Activated CD4-positive, alpha-beta T cell treated with anti-CD3 and anti-CD28 coated beads for 36 hours (primary cell): ENCODE data around the gene SIAH2. TPM values are rescaled to one million over a fixed set of nuclear protein-coding genes. Genes with fewer than 3 reads are reported as not detected.

Experiments
- ATAC-seq: fragments of 200-7000 bp; cut with Tn5 transposase; one replicate; pipeline ENCODE4 v1.10.0; 2021; ENCODE audit warnings: mild to moderate bottlenecking, moderate library complexity
- CTCF ChIA-PET: fragments of 350-600 bp; sonication (Branson Sonifier 250); formaldehyde crosslinking; loops from one replicate; lab custom pipeline; 2021; ENCODE audit warnings: antibody characterized with exemption; lab: Charles Lee
- POLR2A ChIA-PET: fragments of 350-600 bp; sonication (Branson Sonifier 250); formaldehyde crosslinking; loops from one replicate; lab custom pipeline; 2021; ENCODE audit warnings: antibody characterized with exemption, inconsistent platforms; lab: Charles Lee
- DNase-seq: peaks from one replicate; pipeline ENCODE4 v3.0.0-alpha.2; 2020
- H3K27ac Mint-ChIP-seq: one replicate; pipeline ENCODE4 v1.8.0; 2021; ENCODE audit warnings: mixed read lengths
- H3K27me3 Mint-ChIP-seq: one replicate; pipeline ENCODE4 v1.8.0; 2021; ENCODE audit warnings: mixed read lengths
- H3K36me3 Mint-ChIP-seq: one replicate; pipeline ENCODE4 v1.8.0; 2021; ENCODE audit warnings: low read depth, mixed read lengths
- H3K4me1 Mint-ChIP-seq: one replicate; pipeline ENCODE4 v1.8.0; 2021; ENCODE audit warnings: mixed read lengths
- H3K4me3 Mint-ChIP-seq: one replicate; pipeline ENCODE4 v1.8.0; 2021; ENCODE audit warnings: mild to moderate bottlenecking, moderate library complexity, mixed read lengths
- H3K9me3 Mint-ChIP-seq: one replicate; pipeline ENCODE4 v1.8.0; 2021; ENCODE audit warnings: low read depth, mixed read lengths
- intact Hi-C, 2 experiments: fragments of 100-400 bp; cut with DNase I in 1 of 2; cut with micrococcal nuclease in 1 of 2; formaldehyde crosslinking; loops; one replicate each; pipeline versions ENCODE4 v1.14.2 to v1.15.1; 2022 to 2024; cut with DNase I, micrococcal nuclease
- total RNA-seq, 2 experiments: library from RNA; stranded (reverse); gene quantifications; one replicate each; pipeline ENCODE4 v1.2.3, GENCODE V29; 2021

Gene SIAH2
- total RNA-seq, 2 experiments from 2014 or later: 85.7 to 154 TPM

DNA sequence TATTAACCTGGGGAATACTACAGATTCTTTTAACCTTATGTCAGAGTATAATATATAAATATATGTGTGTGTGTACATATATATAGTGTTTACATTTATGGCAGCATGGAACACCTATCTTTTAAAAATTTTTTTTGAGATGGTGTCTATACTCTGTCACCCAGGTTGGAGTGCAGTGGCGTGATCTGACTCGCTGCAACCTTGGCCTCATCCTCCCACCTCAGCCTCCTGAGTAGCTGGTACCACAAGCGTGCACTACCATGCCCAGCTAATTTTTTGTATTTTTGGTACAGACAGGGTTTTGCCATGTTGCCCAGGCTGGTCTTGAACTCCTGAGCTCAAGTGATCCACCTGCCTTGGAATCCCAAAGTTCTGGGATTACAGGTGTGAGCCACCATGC lies 40.7 kb downstream of the SIAH2 start:
- Mint-ChIP-seq H3K36me3 (peaks cover under 1% of the 10 kb centered on the region), H3K27ac (no peak overlapping the region), H3K9me3 (no peaks in the 10 kb centered on the region), H3K4me3 (no peak overlapping the region), H3K4me1 (peaks cover 29% of the 10 kb centered on the region), H3K27me3 (no peaks in the 10 kb centered on the region)
- ChIA-PET CTCF (interaction anchor here (0.9 to 3.2 kb wide), 26 partner anchors 16 to 423 kb away, joined by 3 to 34 read pairs (median 6); partner anchors contain the start of genes ERICH6 and MED12L), POLR2A (interaction anchor here (0.6 to 1.8 kb wide), 5 partner anchors 16 to 49 kb away, joined by 4 to 6 read pairs (median 5); partner anchors contain the start of gene SIAH2)
- DNase-seq: peak; percentile 53
- intact Hi-C loops: loop anchor here (5.0 kb wide), 4 partner anchors 195 to 425 kb away; partner anchors contain the start of gene MED12L (in 1 of the 2)
- peak; percentile 60 for ATAC-seq

DNA sequence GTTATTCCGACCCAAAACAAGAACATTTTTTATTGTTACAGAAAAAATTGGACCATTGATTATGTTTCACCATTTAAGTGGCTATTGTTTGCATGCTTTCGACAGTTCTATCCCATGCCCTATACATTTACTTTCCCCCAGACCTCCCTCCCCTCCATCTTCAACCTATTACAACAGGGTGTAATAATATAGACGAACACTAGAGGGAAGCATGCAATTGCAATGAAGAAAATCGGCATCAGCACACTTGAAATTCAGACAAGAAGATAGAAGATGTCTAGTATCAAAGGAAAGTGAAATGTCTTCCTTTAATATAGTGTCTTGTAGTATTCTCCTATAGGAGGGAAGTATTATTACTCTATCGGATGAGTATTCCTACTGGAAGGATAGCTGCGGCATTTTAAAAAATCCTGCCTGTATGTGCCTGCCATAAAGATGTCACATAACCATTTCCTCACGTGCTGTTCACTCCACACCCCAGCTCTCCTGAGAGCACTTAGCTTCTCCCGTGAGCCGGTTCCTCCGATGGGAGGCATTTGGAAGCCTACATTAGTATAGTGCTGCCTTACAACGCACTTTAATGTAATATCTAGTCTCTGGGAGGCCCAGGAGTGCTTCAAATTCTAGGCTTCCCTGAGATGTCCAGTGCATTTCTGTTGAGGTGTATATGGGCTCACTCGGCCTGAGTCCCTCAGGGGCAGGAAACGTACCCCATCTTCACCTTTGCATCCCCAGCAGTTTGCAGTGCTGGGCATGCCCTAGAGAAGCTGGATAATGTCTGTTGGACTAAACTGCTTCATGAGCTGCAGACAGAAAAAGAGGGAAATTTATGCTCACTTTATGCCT lies 41.5 kb downstream of the SIAH2 start:
- ChIA-PET CTCF (interaction anchor here (0.5 to 3.2 kb wide), 39 partner anchors 8 to 424 kb away, joined by 3 to 34 read pairs (median 5); partner anchors contain the start of genes ERICH6 and MED12L), POLR2A (interaction anchor here (1.4 to 1.8 kb wide), 4 partner anchors 17 to 42 kb away, joined by 4 to 6 read pairs (median 5); partner anchors contain the start of gene SIAH2)
- ATAC-seq: peak; percentile 64
- intact Hi-C loops: loop anchor here (1.0 to 5.0 kb wide), 11 partner anchors 18 to 426 kb away; partner anchors contain the start of genes MED12L (in 1 of the 2) and SIAH2 (in 1 of the 2)
- no peaks in the 10 kb centered on the region for H3K9me3 Mint-ChIP-seq
- no peaks in the 10 kb centered on the region for H3K27me3 Mint-ChIP-seq
- H3K4me1 Mint-ChIP-seq: peaks cover 29% of the 10 kb centered on the region
- H3K36me3 Mint-ChIP-seq: peaks cover 2% of the 10 kb centered on the region
- DNase-seq: no peak
- H3K27ac Mint-ChIP-seq: no peak overlapping the region
- no peak overlapping the region for H3K4me3 Mint-ChIP-seq

DNA sequence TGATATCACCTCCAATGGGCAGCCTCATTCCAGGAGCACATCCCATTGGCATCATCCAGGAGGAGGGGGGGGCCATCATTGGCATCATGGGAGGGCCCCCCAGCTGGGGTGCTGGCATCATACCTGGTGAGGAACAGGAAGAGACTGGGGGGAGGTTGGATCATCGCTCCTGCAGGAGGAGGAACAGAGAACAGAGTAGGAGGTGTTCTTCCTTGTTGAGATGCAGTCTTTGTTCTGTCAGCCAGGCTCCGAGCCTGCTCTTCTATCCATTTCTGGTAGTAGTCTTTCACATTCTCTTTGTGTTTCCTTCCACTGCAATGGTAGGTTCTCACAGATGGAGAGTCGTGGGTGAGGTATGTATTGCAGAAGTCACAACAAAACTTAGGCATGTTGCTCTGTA lies 42.5 kb downstream of the SIAH2 start:
- Mint-ChIP-seq H3K9me3 (peaks cover 2% of the 10 kb centered on the region), H3K36me3 (peaks cover 2% of the 10 kb centered on the region), H3K4me3 (no peak overlapping the region), H3K27ac (no peak overlapping the region), H3K4me1 (peaks cover 29% of the 10 kb centered on the region), H3K27me3 (no peaks in the 10 kb centered on the region)
- no peak for DNase-seq
- CTCF ChIA-PET: interaction anchor here (0.8 to 3.2 kb wide), 18 partner anchors 9 to 152 kb away, joined by 3 to 34 read pairs (median 8); partner anchors contain the start of gene ERICH6
- intact Hi-C loops: loop anchor here (5.0 kb wide), 4 partner anchors 193 to 427 kb away; partner anchors contain the start of gene MED12L (in 1 of the 2)
- ATAC-seq: no peak
- POLR2A ChIA-PET: no interaction called here

DNA sequence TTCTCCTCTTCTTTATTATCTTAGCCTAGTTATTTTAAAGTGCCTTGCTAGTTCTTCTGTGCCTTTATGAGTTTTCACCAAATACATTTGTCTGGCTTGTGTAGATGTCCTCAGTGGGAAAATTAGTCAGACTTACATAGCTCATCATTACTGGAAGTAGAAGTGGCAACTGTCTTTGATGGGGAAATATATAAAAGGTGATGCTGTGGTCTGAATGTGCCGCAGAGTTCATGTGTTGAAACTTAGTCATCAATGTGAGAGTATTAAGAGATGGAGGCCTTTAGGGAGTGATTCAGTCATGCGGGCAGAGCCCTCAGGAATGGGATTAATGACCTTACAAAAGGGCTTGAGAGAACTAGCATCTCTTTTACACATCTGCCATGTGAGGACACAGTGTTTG lies 52.9 kb downstream of the SIAH2 start:
- ATAC-seq: peak; percentile 75
- no peak overlapping the region for H3K4me3 Mint-ChIP-seq
- CTCF ChIA-PET: no interaction called here
- H3K9me3 Mint-ChIP-seq: peaks cover 13% of the 10 kb centered on the region
- POLR2A ChIA-PET: no interaction called here
- no peak overlapping the region for H3K27ac Mint-ChIP-seq
- DNase-seq: no peak
- H3K36me3 Mint-ChIP-seq: peaks cover 41% of the 10 kb centered on the region
- peaks cover 12% of the 10 kb centered on the region for H3K4me1 Mint-ChIP-seq
- H3K27me3 Mint-ChIP-seq: no peaks in the 10 kb centered on the region
- intact Hi-C loops: no loop called here

DNA sequence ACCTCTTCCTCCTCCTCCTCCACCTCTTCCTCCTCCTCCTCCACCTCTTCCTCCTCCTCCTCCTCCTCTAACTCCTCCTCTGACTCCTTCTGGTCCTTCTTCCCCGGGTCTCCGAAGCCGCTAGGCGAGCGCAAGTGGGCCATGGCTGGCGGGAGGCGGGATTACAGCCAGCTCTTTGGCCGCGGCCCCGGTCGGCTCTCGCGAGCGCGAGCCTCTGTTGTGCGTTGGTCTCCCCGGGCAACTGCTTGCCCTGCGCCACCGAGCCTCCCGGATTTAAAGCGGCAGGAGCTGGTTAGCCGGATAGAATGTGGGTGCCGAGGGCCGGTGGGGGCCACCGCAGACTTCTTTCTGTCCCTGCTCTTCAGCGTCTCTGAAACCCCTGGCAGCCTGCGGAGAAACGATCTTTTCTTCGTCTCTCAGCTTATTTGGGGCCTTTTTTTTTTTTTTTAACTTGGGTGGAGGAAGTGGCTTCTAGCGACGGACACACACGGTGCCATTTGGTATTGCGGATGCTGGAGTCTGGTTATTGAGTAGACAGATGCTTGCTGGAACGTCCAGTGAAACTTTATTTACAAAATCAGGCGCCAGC lies 59.1 kb downstream of the SIAH2 start, which contains the start of gene ERICH6:
ERICH6 (minus strand) TSS at position 165 of the 589 bp plus-strand sequence; CDS start at position 143, 22 bp downstream.
- intact Hi-C loops: loop anchor here (1.0 to 2.0 kb wide), 7 partner anchors 35 to 296 kb away; partner anchors contain the start of genes EIF2A (in 2 of the 2), SELENOT (in 2 of the 2), SERP1 (in 2 of the 2) and SIAH2 (in 1 of the 2)
- Mint-ChIP-seq H3K27ac (peak within 1 kb of the TSS; percentile 91), H3K4me1 (peaks cover 31% of the 10 kb centered on the region), H3K27me3 (no peaks in the 10 kb centered on the region), H3K36me3 (peaks cover 13% of the 10 kb centered on the region), H3K4me3 (peak within 1 kb of the TSS; percentile 87), H3K9me3 (no peaks in the 10 kb centered on the region)
- ATAC-seq (peak; percentile 96), DNase-seq (peak; percentile 93)
- CTCF ChIA-PET: interaction anchor here (0.6 to 2.3 kb wide), 8 partner anchors 9 to 432 kb away, joined by 3 to 15 read pairs (median 4); no protein-coding TSS in a partner anchor
- POLR2A ChIA-PET: interaction anchor here (0.6 to 1.5 kb wide), 8 partner anchors 19 to 497 kb away, joined by 3 to 14 read pairs (median 6); partner anchors contain the start of genes SELENOT and SIAH2

DNA sequence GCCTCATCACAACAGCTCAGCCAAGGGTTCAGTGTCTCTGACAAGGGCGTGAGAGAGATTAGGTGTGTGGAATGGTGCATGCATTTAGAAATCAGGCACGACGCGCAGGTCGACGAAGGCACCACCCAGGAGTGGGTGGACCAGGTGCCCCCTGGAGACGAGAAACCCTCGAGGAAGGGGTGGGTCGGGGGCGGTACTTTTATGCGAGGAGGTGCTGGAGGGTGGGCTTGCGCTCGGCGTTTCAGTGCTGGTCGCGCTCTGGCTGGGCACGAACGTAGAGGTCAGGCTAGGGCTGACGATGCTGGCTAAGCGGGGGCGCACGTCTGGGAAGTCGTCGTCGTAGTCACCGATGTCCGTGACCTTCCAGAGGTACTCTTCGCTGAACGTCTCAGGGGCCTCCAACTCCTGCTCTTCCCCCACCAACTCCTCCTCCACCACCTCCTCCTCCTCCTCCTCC lies 59.6 kb downstream of the SIAH2 start:
- peaks cover 31% of the 10 kb centered on the region for H3K4me1 Mint-ChIP-seq
- H3K27ac Mint-ChIP-seq: peak overlapping the region; percentile 91
- DNase-seq (peak; percentile 59), ATAC-seq (peak; percentile 65)
- POLR2A ChIA-PET: interaction anchor here (0.6 to 1.5 kb wide), 8 partner anchors 18 to 497 kb away, joined by 3 to 14 read pairs (median 6); partner anchors contain the start of genes SELENOT and SIAH2
- no peaks in the 10 kb centered on the region for H3K27me3 Mint-ChIP-seq
- H3K4me3 Mint-ChIP-seq: peak overlapping the region; percentile 87
- CTCF ChIA-PET: interaction anchor here (0.7 to 2.3 kb wide), 6 partner anchors 9 to 156 kb away, joined by 3 to 15 read pairs (median 4); no protein-coding TSS in a partner anchor
- intact Hi-C loops: loop anchor here (1.0 to 2.0 kb wide), 6 partner anchors 60 to 295 kb away; partner anchors contain the start of genes EIF2A (in 2 of the 2), SELENOT (in 2 of the 2), SERP1 (in 2 of the 2) and SIAH2 (in 1 of the 2)
- no peaks in the 10 kb centered on the region for H3K9me3 Mint-ChIP-seq
- H3K36me3 Mint-ChIP-seq: peaks cover 8% of the 10 kb centered on the region

DNA sequence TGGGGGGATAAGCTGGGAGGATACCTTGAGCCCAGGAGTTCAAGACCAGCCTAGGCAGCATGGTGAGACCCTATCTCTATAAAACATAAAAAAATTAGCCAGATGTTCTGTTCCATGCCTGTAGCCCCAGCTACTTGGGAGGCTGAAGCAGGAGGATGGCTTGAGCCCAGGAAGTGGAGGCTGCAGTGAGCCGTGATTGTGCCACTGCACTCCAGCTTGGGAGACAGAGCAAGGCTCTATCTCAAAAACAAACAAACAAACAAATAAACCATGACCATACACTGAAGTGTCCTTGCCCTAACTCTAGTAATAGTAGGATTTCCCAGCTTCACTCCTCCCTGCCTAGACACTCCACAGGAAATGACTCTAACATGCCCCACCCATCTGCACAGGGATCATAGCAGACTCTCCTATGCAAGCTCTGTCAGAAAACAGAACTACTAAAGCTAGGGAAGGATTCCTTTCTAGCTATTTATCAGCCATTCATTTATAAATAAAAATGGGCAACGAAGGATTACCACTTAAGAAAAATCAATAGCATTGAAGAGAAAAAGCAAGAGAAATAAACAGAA lies 63.8 kb downstream of the SIAH2 start:
- ChIA-PET CTCF (interaction anchor here (0.6 kb wide), 1 partner anchor 603 kb away, joined by 3 read pairs; no protein-coding TSS in a partner anchor), POLR2A (no interaction called here)
- Mint-ChIP-seq H3K27ac (no peak overlapping the region), H3K9me3 (no peaks in the 10 kb centered on the region), H3K27me3 (no peaks in the 10 kb centered on the region), H3K4me1 (peaks cover 23% of the 10 kb centered on the region), H3K4me3 (no peak overlapping the region), H3K36me3 (no peaks in the 10 kb centered on the region)
- no peak for DNase-seq
- intact Hi-C loops: no loop called here
- no peak for ATAC-seq

DNA sequence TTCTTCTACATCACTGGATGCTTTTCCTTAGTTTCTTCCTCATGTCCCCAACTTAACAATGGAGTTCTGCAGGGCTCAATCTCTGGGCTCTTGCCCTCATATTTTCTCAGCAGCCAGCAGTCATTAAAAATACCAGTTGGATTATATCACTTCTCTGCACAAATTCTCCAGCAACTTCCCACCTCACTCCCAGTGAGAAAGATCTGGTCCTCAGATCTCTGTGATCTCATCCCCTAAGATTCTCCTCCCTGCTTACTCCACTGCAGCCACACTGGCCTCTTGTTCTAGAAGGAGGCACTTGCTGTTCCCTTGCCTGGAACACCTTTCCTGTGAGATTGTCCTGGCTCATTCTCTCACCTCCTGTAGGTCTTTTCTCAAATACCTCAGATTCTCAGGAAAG lies 65.3 kb downstream of the SIAH2 start:
- Mint-ChIP-seq H3K27ac (no peak overlapping the region), H3K9me3 (no peaks in the 10 kb centered on the region), H3K4me1 (peaks cover 13% of the 10 kb centered on the region), H3K36me3 (peaks cover 1% of the 10 kb centered on the region), H3K4me3 (no peak overlapping the region), H3K27me3 (no peaks in the 10 kb centered on the region)
- ChIA-PET POLR2A (no interaction called here), CTCF (no interaction called here)
- ATAC-seq (no peak), DNase-seq (no peak)
- intact Hi-C loops: no loop called here

DNA sequence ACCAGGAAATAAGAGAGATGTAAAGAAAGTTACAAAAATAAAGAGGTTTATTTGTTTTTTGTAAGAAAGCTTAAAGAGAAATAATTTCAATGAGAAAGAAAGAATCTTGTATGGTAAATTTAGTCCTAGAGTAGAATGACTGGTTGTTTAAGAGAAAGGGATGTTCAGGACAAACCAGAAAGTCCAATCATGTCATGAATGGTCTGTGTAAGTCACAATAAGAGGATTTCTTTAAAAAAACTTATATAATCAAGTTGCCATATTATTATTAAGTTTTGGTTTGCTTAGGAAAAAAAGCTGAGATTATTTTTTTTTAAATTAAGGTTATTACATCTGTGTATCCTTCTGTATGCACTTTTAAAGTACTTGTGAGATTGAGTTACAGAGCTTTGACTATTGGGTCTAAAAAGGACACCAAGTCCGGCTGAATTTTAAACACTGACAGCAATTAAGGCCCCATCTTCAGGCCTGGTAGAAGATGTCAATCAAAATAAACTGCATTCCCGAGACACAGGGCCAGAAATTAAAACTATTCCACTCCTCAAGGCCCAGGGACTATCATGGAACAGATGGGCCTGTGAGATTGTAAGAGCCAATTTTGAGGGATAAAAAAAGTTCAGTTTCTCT lies 71.4 kb downstream of the SIAH2 start:
- Mint-ChIP-seq H3K4me1 (no peaks in the 10 kb centered on the region), H3K36me3 (peaks cover 1% of the 10 kb centered on the region)
- intact Hi-C loops: no loop called here

More for the DNA sequence above, 71.4 kb downstream of the SIAH2 start:
- no peak for DNase-seq
- Mint-ChIP-seq H3K27ac (no peak overlapping the region), H3K4me3 (no peak overlapping the region), H3K9me3 (peaks cover 2% of the 10 kb centered on the region), H3K27me3 (no peaks in the 10 kb centered on the region)
- ChIA-PET CTCF (interaction anchor here (0.6 kb wide), 1 partner anchor 11 kb away, joined by 3 read pairs; no protein-coding TSS in a partner anchor), POLR2A (no interaction called here)
- ATAC-seq: no peak
